ENCODE results near the gene NAAA. TPM values are rescaled to one million over a fixed set of nuclear protein-coding genes. Genes with fewer than 3 reads are reported as not detected.

NAAA gene
- total and polyA plus RNA-seq, 2 of the 4 experiments (the other 2 are of a cell fraction): 17.6 to 26.4 TPM

- dilution Hi-C loops (cut with HindIII; ENCODE audit: low sequenced_read_pairs, unreplicated experiment) (no loop called here), intact Hi-C loops (cut with micrococcal nuclease) (no loop called here), in situ Hi-C loops (cut with MboI; ENCODE audit: low sequenced_read_pairs) (no loop called here)
- H3K4ac ChIP-seq (ENCODE audit: low read depth, low read length): no peak overlapping the region
- H3K27me3 ChIP-seq (ENCODE audit: control insufficient read depth, insufficient read depth, low read length): no peaks in the 10 kb centered on the region
- H3K18ac ChIP-seq (ENCODE audit: low read depth, low read length): no peak overlapping the region
- H2BK5ac ChIP-seq (ENCODE audit: low read depth, low read length, poor library complexity, severe bottlenecking): no peak overlapping the region
- no peak overlapping the region for H2AK9ac ChIP-seq (replicated peaks; ENCODE audit: low read depth, low read length, poor library complexity)
- H2BK20ac ChIP-seq (ENCODE audit: low read depth, low read length): no peak overlapping the region
- H3K79me1 ChIP-seq (ENCODE audit: low read depth in 1 of 2, low read length in 2 of 2): no peaks in the 10 kb centered on the region
- ATAC-seq (ENCODE audit: low read depth): no peak
- H3K4me1 ChIP-seq (ENCODE audit: control insufficient read depth, insufficient read depth, low read length): no peaks in the 10 kb centered on the region
- DNase-seq: no peak
- H3K4me3 ChIP-seq (ENCODE audit: insufficient read depth, low read depth, low read length): no peak overlapping the region
- H3K27ac ChIP-seq (ENCODE audit: insufficient read depth, low read length): no peak overlapping the region
- BruUV-seq (replicated peaks): no TSS peak
- H2AK5ac ChIP-seq (ENCODE audit: low read depth, low read length): no peak overlapping the region
- WGBS, 2 experiments (ENCODE audit: extremely low coverage in 2 of 2, insufficient read length in 1 of 2): no CpG with 5 or more reads among the region's 3 CpGs
- no peak overlapping the region for H2BK120ac ChIP-seq (ENCODE audit: low read depth, low read length)
- H4K91ac ChIP-seq (ENCODE audit: insufficient read depth, low read depth, low read length): no peak overlapping the region
- no peaks in the 10 kb centered on the region for H3K36me3 ChIP-seq (ENCODE audit: control insufficient read depth, insufficient read depth, low read length)
- no peaks in the 10 kb centered on the region for H4K20me1 ChIP-seq (ENCODE audit: insufficient read depth, low read length)
- no peak overlapping the region for H4K5ac ChIP-seq (ENCODE audit: low read depth, low read length)
- H3K4me2 ChIP-seq (ENCODE audit: low read depth, low read length): no peak overlapping the region
- no peak overlapping the region for H3K9ac ChIP-seq (ENCODE audit: low read depth, low read length)
- H3K9me1 ChIP-seq (ENCODE audit: insufficient read depth, low read length): 0 out of 2 replicates have a peak, but pooled peaks cover 3% of the 10 kb centered on the region
- no peak overlapping the region for H4K8ac ChIP-seq (ENCODE audit: low read depth in 2 of 2, low read length in 2 of 2)
- H3K56ac ChIP-seq (ENCODE audit: extremely low read depth, insufficient read depth, low read length): no peak overlapping the region
- H3K14ac ChIP-seq (replicated peaks; ENCODE audit: low read depth, low read length): no peak overlapping the region
- H3K9me3 ChIP-seq (ENCODE audit: control insufficient read depth, insufficient read depth, low read length): no peaks in the 10 kb centered on the region
- H2AFZ ChIP-seq (replicated peaks; ENCODE audit: low read length, poor library complexity): no peak overlapping the region
- ChIA-PET CTCF (no interaction called here), POLR2A (ENCODE audit: unreplicated experiment) (no interaction called here)
- no peak overlapping the region for H3K23ac ChIP-seq (ENCODE audit: low read depth, low read length)
- no peak for TF ChIP-seq MXI1 (IDR thresholded peaks at IDR 0.05; ENCODE audit: borderline replicate concordance, low read depth, low read length)
- TF ChIP-seq RFX5 (IDR thresholded peaks at IDR 0.05; ENCODE audit: low read depth, low read length): no peak
- no peak for TF ChIP-seq CTCF (conservative IDR thresholded peaks at IDR 0.05; ENCODE audit: low read depth, low read length)
- no peak for TF ChIP-seq MAFK (IDR thresholded peaks at IDR 0.05; ENCODE audit: low read depth, low read length)
- no peak for TF ChIP-seq USF2 (IDR thresholded peaks at IDR 0.05; ENCODE audit: low read depth, low read length)
- no peak for TF ChIP-seq SMC3 (IDR thresholded peaks at IDR 0.05; ENCODE audit: low read depth, low read length)
- TF ChIP-seq RAD21 (IDR thresholded peaks at IDR 0.05; ENCODE audit: low read length): no peak
- no peak for TF ChIP-seq NFE2L2 (IDR thresholded peaks at IDR 0.05; ENCODE audit: low read depth, low read length)
- TF ChIP-seq RCOR1 (IDR thresholded peaks at IDR 0.05; ENCODE audit: insufficient replicate concordance, low read length): no peak
- TF ChIP-seq BHLHE40 (IDR thresholded peaks at IDR 0.05; ENCODE audit: low read depth, low read length): no peak
- no peak for TF ChIP-seq MAZ (IDR thresholded peaks at IDR 0.05; ENCODE audit: borderline replicate concordance, low read depth, low read length)
- TF ChIP-seq CEBPB (IDR thresholded peaks at IDR 0.05; ENCODE audit: low read depth, low read length): no peak
- TF ChIP-seq POLR2A (IDR thresholded peaks at IDR 0.05; ENCODE audit: low read depth, low read length): no peak
- TF ChIP-seq CHD1 (IDR thresholded peaks at IDR 0.05; ENCODE audit: low read depth, low read length): no peak
- TF ChIP-seq FOS (IDR thresholded peaks at IDR 0.05; ENCODE audit: low read depth, low read length): no peak
- TF ChIP-seq ELK1 (IDR thresholded peaks at IDR 0.05; ENCODE audit: borderline replicate concordance, low read depth, low read length): no peak
- no peak overlapping the region for H2BK15ac ChIP-seq (ENCODE audit: low read depth, low read length)
Measured at GRCh38 chr4:75907966-75908365, 32.8 kb downstream of the NAAA start.

Data from IMR-90 (cell line).